Measurements from ENCODE around the gene FOCAD. TPM values are rescaled to one million over a fixed set of nuclear protein-coding genes. Genes with fewer than 3 reads are reported as not detected.

The FOCAD gene
- total RNA-seq, 1 donor from 2014 or later, result 38.4 TPM

GRCh38 chr9:20729523-20729922 lies 45.5 kb downstream of the FOCAD start:
- no peak overlapping the region for H3K27ac Mint-ChIP-seq (ENCODE audit: unreplicated experiment)
- TF ChIP-seq CTCF (IDR thresholded peaks at IDR 0.05), result no peak
- H3K36me3 Mint-ChIP-seq (ENCODE audit: unreplicated experiment), result peaks cover 20% of the 10 kb centered on the region
- H3K4me3 Mint-ChIP-seq (ENCODE audit: unreplicated experiment), result no peak overlapping the region
- H3K27me3 Mint-ChIP-seq (ENCODE audit: unreplicated experiment), result no peaks in the 10 kb centered on the region
- peaks cover 25% of the 10 kb centered on the region for H3K4me1 Mint-ChIP-seq (ENCODE audit: unreplicated experiment)
- no peaks in the 10 kb centered on the region for H3K9me3 Mint-ChIP-seq (ENCODE audit: unreplicated experiment)
- DNase-seq (ENCODE audit: extremely low spot score, unreplicated experiment), result no peak

GRCh38 chr9:20732118-20732517 lies 48.1 kb downstream of the FOCAD start:
- no peak overlapping the region for H3K4me3 Mint-ChIP-seq (ENCODE audit: unreplicated experiment)
- no peak overlapping the region for H3K27ac Mint-ChIP-seq (ENCODE audit: unreplicated experiment)

GRCh38 chr9:20734275-20734674 lies 50.2 kb downstream of the FOCAD start:
- TF ChIP-seq CTCF (IDR thresholded peaks at IDR 0.05), result no peak
- H3K27me3 Mint-ChIP-seq (ENCODE audit: unreplicated experiment), result no peaks in the 10 kb centered on the region
- H3K4me1 Mint-ChIP-seq (ENCODE audit: unreplicated experiment), result peaks cover 17% of the 10 kb centered on the region
- no peak overlapping the region for H3K27ac Mint-ChIP-seq (ENCODE audit: unreplicated experiment)
- no peaks in the 10 kb centered on the region for H3K9me3 Mint-ChIP-seq (ENCODE audit: unreplicated experiment)
- no peak for DNase-seq (ENCODE audit: extremely low spot score, unreplicated experiment)
- no peak overlapping the region for H3K4me3 Mint-ChIP-seq (ENCODE audit: unreplicated experiment)
- peaks cover 23% of the 10 kb centered on the region for H3K36me3 Mint-ChIP-seq (ENCODE audit: unreplicated experiment)

More at GRCh38 chr9:20732118-20732517, 48.1 kb downstream of the FOCAD start:
- TF ChIP-seq CTCF (IDR thresholded peaks at IDR 0.05), result no peak
- no peak for DNase-seq (ENCODE audit: extremely low spot score, unreplicated experiment)
- Mint-ChIP-seq H3K27me3 (ENCODE audit: unreplicated experiment) (no peaks in the 10 kb centered on the region), H3K36me3 (ENCODE audit: unreplicated experiment) (peaks cover 20% of the 10 kb centered on the region), H3K4me1 (ENCODE audit: unreplicated experiment) (peaks cover 21% of the 10 kb centered on the region), H3K9me3 (ENCODE audit: unreplicated experiment) (no peaks in the 10 kb centered on the region)

GRCh38 chr9:20740304-20740703 lies 56.2 kb downstream of the FOCAD start:
- DNase-seq (ENCODE audit: extremely low spot score, unreplicated experiment), result no peak
- Mint-ChIP-seq H3K36me3 (ENCODE audit: unreplicated experiment) (peaks cover 24% of the 10 kb centered on the region), H3K4me1 (ENCODE audit: unreplicated experiment) (peaks cover 13% of the 10 kb centered on the region), H3K27ac (ENCODE audit: unreplicated experiment) (no peak overlapping the region), H3K4me3 (ENCODE audit: unreplicated experiment) (no peak overlapping the region), H3K9me3 (ENCODE audit: unreplicated experiment) (no peaks in the 10 kb centered on the region), H3K27me3 (ENCODE audit: unreplicated experiment) (no peaks in the 10 kb centered on the region)
- no peak for TF ChIP-seq CTCF (IDR thresholded peaks at IDR 0.05)

- Mint-ChIP-seq H3K9me3 (ENCODE audit: unreplicated experiment) (no peaks in the 10 kb centered on the region), H3K27me3 (ENCODE audit: unreplicated experiment) (no peaks in the 10 kb centered on the region), H3K4me3 (ENCODE audit: unreplicated experiment) (no peak overlapping the region), H3K36me3 (ENCODE audit: unreplicated experiment) (peaks cover 25% of the 10 kb centered on the region), H3K27ac (ENCODE audit: unreplicated experiment) (no peak overlapping the region), H3K4me1 (ENCODE audit: unreplicated experiment) (peaks cover 9% of the 10 kb centered on the region)
- no peak for DNase-seq (ENCODE audit: extremely low spot score, unreplicated experiment)
- no peak for TF ChIP-seq CTCF (IDR thresholded peaks at IDR 0.05)
Observed at GRCh38 chr9:20740929-20741582, 57.0 kb downstream of the FOCAD start.

All from osteocyte (in vitro differentiated cells).